K562 treated with DMSO at 1 percent for 12 hours (cell line): ENCODE data around the gene CDH12. TPM values are rescaled to one million over a fixed set of nuclear protein-coding genes. Genes with fewer than 3 reads are reported as not detected.

Experiments used
- total RNA-seq: library from RNA; unstranded; fragments of 300-600 nt; gene quantifications from 2 replicates; pipeline ENCODE4 v1.2.3, GENCODE V29; 2022; ENCODE audit not compliant: insufficient read depth

CDH12 gene
- 0.26 TPM in 1 of 2 replicates, not detected in the other for total RNA-seq

DNA sequence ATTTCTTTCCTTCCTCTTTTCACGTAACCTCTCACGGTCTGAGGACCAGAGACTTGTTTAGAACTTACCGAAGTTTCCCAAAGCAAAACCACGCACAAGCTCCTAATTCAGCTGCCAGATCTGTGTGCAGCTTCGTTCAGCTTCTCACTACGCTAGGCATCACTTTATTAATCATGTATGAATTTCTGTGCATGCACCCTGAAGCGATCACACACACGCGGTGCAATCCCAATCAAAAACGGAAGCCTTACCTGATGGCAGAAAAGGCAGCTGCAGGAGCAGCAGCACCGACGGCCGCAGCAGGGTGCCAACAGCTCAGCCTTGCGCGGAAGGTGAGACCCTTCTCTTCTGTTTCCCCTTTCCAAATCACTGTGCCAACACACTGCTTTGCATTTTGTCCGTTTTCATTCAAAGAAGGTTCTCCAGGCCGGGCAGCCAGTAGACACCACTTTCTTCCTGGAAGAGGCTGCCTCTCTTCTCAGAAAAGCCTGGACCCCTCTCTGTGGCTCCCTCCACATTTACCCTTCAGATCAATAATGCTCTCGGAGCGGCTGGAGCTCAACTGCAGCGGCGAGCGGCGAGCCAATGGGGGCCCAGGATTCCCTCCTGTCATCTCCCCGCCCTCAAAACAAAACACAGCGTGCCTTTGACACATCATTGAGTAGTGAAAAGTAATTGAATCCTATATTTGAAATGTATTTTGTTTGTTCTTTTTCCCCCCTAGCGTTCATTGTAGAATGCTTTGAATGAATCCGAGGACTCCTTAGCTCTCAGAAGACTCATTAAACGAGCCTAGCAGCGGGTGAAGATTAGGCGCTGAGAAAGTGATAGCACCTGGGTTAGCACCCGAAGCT lies at the start of gene CDH12:
Gene CDH12, minus strand, starts transcription at position 538 of the 854 bp plus-strand sequence.

